HEK293 (cell line): ENCODE measurements around the gene NECTIN4.
A peak's percentile ranks its signal among the peaks of the same experiment; 100 is the strongest.

Experiments used
- GLI4 ChIP-seq: fragments of 450-650 bp; formaldehyde crosslinking; IDR thresholded peaks from 2 replicates; pipeline ENCODE4 v1.5.1; 2016; ENCODE audit warnings: missing biosample characterization, missing genetic modification characterization
- RBAK ChIP-seq: fragments of 450-650 bp; formaldehyde crosslinking; IDR thresholded peaks from 2 replicates; pipeline ENCODE4 v1.5.1; 2016; ENCODE audit warnings: missing biosample characterization, missing genetic modification characterization
- REST ChIP-seq: fragments of 450-650 bp; formaldehyde crosslinking; IDR thresholded peaks from 2 replicates; pipeline ENCODE4 v1.5.1; 2016; ENCODE audit warnings: missing biosample characterization, missing genetic modification characterization
- SP3 ChIP-seq: fragments of 450-650 bp; formaldehyde crosslinking; IDR thresholded peaks from 2 replicates; pipeline ENCODE4 v1.5.1; 2016; ENCODE audit warnings: missing biosample characterization, missing genetic modification characterization
- TRIM28 ChIP-seq: IDR thresholded peaks from 2 replicates; pipeline ENCODE4 v1.6.1; 2011; ENCODE audit warnings: low read length, control low read depth, borderline replicate concordance
- YY1 ChIP-seq: fragments of 450-650 bp; formaldehyde crosslinking; IDR thresholded peaks from 2 replicates; pipeline ENCODE4 v1.5.1; 2018; ENCODE audit warnings: missing biosample characterization, missing genetic modification characterization
- ZBTB7A ChIP-seq: fragments of 450-650 bp; formaldehyde crosslinking; IDR thresholded peaks from 2 replicates; pipeline ENCODE4 v1.5.1; 2016; ENCODE audit warnings: low read depth, missing biosample characterization, missing genetic modification characterization
- ZNF112 ChIP-seq: fragments of 450-650 bp; formaldehyde crosslinking; IDR thresholded peaks from 2 replicates; pipeline ENCODE4 v1.5.0; 2017; ENCODE audit warnings: missing biosample characterization, missing genetic modification characterization
- ZNF350 ChIP-seq: fragments of 450-650 bp; formaldehyde crosslinking; IDR thresholded peaks from 2 replicates; pipeline ENCODE4 v1.5.0; 2017; ENCODE audit warnings: missing biosample characterization, mild to moderate bottlenecking, missing genetic modification characterization
- ZNF362 ChIP-seq: fragments of 450-650 bp; formaldehyde crosslinking; IDR thresholded peaks from 2 replicates; pipeline ENCODE4 v1.5.1; 2016; ENCODE audit warnings: missing biosample characterization, missing genetic modification characterization
- ZNF433 ChIP-seq: fragments of 450-650 bp; formaldehyde crosslinking; IDR thresholded peaks from 2 replicates; pipeline ENCODE4 v1.5.1; 2016; ENCODE audit warnings: missing biosample characterization, missing genetic modification characterization, low read depth
- TF ChIP-seq, protein P1 (sequence below): fragments of 450-650 bp; formaldehyde crosslinking; IDR thresholded peaks from 2 replicates; pipeline ENCODE4 v1.5.1; 2016; ENCODE audit warnings: missing biosample characterization, missing genetic modification characterization
- TF ChIP-seq, protein P2 (sequence below): fragments of 450-650 bp; formaldehyde crosslinking; IDR thresholded peaks from 2 replicates; pipeline ENCODE4 v1.5.1; 2016; ENCODE audit warnings: missing biosample characterization, missing genetic modification characterization

- TF ChIP-seq, protein P1, sequence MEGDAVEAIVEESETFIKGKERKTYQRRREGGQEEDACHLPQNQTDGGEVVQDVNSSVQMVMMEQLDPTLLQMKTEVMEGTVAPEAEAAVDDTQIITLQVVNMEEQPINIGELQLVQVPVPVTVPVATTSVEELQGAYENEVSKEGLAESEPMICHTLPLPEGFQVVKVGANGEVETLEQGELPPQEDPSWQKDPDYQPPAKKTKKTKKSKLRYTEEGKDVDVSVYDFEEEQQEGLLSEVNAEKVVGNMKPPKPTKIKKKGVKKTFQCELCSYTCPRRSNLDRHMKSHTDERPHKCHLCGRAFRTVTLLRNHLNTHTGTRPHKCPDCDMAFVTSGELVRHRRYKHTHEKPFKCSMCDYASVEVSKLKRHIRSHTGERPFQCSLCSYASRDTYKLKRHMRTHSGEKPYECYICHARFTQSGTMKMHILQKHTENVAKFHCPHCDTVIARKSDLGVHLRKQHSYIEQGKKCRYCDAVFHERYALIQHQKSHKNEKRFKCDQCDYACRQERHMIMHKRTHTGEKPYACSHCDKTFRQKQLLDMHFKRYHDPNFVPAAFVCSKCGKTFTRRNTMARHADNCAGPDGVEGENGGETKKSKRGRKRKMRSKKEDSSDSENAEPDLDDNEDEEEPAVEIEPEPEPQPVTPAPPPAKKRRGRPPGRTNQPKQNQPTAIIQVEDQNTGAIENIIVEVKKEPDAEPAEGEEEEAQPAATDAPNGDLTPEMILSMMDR: peak; percentile 87
- TF ChIP-seq ZNF350 (tag by site-specific recombination) (no peak), REST (tag by site-specific recombination) (no peak), ZNF433 (tag by site-specific recombination) (no peak), GLI4 (no peak), ZNF362 (tag by site-specific recombination) (no peak), ZNF112 (no peak), ZBTB7A (tag by site-specific recombination) (peak; percentile 27; the same call in 1 of the 2 replicates), TRIM28 (no peak), RBAK (tag by site-specific recombination) (no peak), YY1 (tag by site-specific recombination) (no peak), SP3 (tag by site-specific recombination) (peak; percentile 15; the same call in 1 of the 2 replicates)
- TF ChIP-seq, protein P2, sequence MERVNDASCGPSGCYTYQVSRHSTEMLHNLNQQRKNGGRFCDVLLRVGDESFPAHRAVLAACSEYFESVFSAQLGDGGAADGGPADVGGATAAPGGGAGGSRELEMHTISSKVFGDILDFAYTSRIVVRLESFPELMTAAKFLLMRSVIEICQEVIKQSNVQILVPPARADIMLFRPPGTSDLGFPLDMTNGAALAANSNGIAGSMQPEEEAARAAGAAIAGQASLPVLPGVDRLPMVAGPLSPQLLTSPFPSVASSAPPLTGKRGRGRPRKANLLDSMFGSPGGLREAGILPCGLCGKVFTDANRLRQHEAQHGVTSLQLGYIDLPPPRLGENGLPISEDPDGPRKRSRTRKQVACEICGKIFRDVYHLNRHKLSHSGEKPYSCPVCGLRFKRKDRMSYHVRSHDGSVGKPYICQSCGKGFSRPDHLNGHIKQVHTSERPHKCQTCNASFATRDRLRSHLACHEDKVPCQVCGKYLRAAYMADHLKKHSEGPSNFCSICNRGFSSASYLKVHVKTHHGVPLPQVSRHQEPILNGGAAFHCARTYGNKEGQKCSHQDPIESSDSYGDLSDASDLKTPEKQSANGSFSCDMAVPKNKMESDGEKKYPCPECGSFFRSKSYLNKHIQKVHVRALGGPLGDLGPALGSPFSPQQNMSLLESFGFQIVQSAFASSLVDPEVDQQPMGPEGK (tag by site-specific recombination): peak; percentile 56; the same call in 1 of the 2 replicates
These were observed 9.1 kb upstream of the NECTIN4 start, which contains the start of gene KLHDC9 for GRCh38 chr1:161098210-161099068.
